Parathyroid adenoma (tissue), 2 donors: ENCODE results near the gene ECSIT.
A peak's percentile ranks its signal among the peaks of the same experiment; 100 is the strongest.

ENCODE experiments used
- H2AFZ ChIP-seq: fragments of 300-600 bp; sonication (generic); one replicate; pipeline ENCODE4 v1.7.0; 2017; ENCODE audit warnings: antibody characterized with exemption, mild to moderate bottlenecking
- H3K27ac ChIP-seq: fragments of 300-600 bp; sonication (generic); one replicate; pipeline ENCODE4 v1.7.0; 2017
- H3K27me3 ChIP-seq: fragments of 300-600 bp; sonication (generic); one replicate; pipeline ENCODE4 v1.7.0; 2017; ENCODE audit warnings: low read length; ENCODE audit not compliant: control insufficient read depth, insufficient read depth
- H3K36me3 ChIP-seq: fragments of 300-600 bp; sonication (generic); one replicate; pipeline ENCODE4 v1.7.0; 2017; ENCODE audit warnings: low read length; ENCODE audit not compliant: control insufficient read depth, insufficient read depth
- H3K4me1 ChIP-seq: fragments of 300-600 bp; sonication (generic); one replicate; pipeline ENCODE4 v1.7.0; 2017; ENCODE audit warnings: control low read depth
- H3K4me2 ChIP-seq: fragments of 300-600 bp; sonication (generic); one replicate; pipeline ENCODE4 v1.7.0; 2017; ENCODE audit warnings: low read length
- H3K4me3 ChIP-seq: fragments of 300-600 bp; sonication (generic); one replicate; pipeline ENCODE4 v1.7.0; 2017; ENCODE audit warnings: low read depth, low read length
- H3K79me2 ChIP-seq: fragments of 300-600 bp; sonication (generic); one replicate; pipeline ENCODE4 v1.7.0; 2017; ENCODE audit warnings: control low read depth
- H3K9ac ChIP-seq: fragments of 300-600 bp; sonication (generic); one replicate; pipeline ENCODE4 v1.7.0; 2017; ENCODE audit warnings: mild to moderate bottlenecking
- H3K9me3 ChIP-seq: fragments of 300-600 bp; sonication (generic); one replicate; pipeline ENCODE4 v1.7.0; 2017; ENCODE audit warnings: low read length; ENCODE audit not compliant: control insufficient read depth
- TF ChIP-seq, protein P1 (sequence below): fragments of 300-600 bp; sonication (generic); IDR thresholded peaks from one replicate; pipeline ENCODE4 v1.7.0; 2017; ENCODE audit warnings: antibody characterized with exemption, mild to moderate bottlenecking
- donor health status: primary hyperparathyroidism.

ECSIT gene

GRCh38 chr19:11507370-11508078 is 21.4 kb downstream of the ECSIT start:
- Histone ChIP-seq H2AFZ (no peak overlapping the region), H3K9me3 (no peaks in the 10 kb centered on the region), H3K4me2 (no peak overlapping the region), H3K27me3 (no peaks in the 10 kb centered on the region), H3K79me2 (no peaks in the 10 kb centered on the region), H3K4me3 (no peak overlapping the region), H3K4me1 (no peaks in the 10 kb centered on the region), H3K36me3 (no peaks in the 10 kb centered on the region), H3K9ac (no peak overlapping the region), H3K27ac (no peak overlapping the region)
- TF ChIP-seq, protein P1, sequence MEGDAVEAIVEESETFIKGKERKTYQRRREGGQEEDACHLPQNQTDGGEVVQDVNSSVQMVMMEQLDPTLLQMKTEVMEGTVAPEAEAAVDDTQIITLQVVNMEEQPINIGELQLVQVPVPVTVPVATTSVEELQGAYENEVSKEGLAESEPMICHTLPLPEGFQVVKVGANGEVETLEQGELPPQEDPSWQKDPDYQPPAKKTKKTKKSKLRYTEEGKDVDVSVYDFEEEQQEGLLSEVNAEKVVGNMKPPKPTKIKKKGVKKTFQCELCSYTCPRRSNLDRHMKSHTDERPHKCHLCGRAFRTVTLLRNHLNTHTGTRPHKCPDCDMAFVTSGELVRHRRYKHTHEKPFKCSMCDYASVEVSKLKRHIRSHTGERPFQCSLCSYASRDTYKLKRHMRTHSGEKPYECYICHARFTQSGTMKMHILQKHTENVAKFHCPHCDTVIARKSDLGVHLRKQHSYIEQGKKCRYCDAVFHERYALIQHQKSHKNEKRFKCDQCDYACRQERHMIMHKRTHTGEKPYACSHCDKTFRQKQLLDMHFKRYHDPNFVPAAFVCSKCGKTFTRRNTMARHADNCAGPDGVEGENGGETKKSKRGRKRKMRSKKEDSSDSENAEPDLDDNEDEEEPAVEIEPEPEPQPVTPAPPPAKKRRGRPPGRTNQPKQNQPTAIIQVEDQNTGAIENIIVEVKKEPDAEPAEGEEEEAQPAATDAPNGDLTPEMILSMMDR: no peak

- no peak overlapping the region for H3K27ac ChIP-seq
- H3K79me2 ChIP-seq: no peaks in the 10 kb centered on the region
- H3K4me1 ChIP-seq: no peaks in the 10 kb centered on the region
- TF ChIP-seq, protein P1: no peak
- no peaks in the 10 kb centered on the region for H3K27me3 ChIP-seq
- no peak overlapping the region for H3K4me2 ChIP-seq
- H3K9me3 ChIP-seq: no peaks in the 10 kb centered on the region
- no peaks in the 10 kb centered on the region for H3K36me3 ChIP-seq
- no peak overlapping the region for H2AFZ ChIP-seq
- no peak overlapping the region for H3K4me3 ChIP-seq
- H3K9ac ChIP-seq: no peak overlapping the region
Measured at GRCh38 chr19:11506967-11507366, 22.0 kb downstream of the ECSIT start.

DNA sequence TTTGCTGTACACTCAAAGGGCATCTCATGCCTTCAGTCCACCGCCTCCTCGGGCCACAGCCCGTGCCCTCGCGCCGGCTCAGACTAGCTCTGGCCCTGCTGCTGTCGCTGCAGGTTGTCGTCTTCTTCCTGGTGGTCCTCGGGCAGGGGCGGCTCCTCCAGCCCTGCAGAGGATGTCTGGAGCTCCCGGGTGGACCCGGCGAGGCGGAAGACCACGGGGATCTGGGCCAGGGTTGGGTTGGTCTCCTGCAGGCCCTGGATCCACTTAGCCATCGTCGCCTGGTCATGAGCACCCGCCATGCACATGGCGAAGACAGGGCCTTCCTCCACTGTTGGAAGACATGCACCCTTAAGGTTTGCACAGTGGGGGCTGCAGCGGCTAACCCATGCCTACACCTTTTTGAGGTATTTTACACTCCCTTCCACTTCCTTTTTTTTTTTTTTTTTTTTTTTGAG is 22.8 kb downstream of the ECSIT start:
- Histone ChIP-seq H2AFZ (peak overlapping the region; percentile 86), H3K27me3 (no peaks in the 10 kb centered on the region), H3K4me1 (no peaks in the 10 kb centered on the region), H3K9me3 (no peaks in the 10 kb centered on the region), H3K27ac (peak overlapping the region; percentile 88), H3K4me3 (peak overlapping the region; percentile 86), H3K4me2 (peak overlapping the region; percentile 94), H3K36me3 (no peaks in the 10 kb centered on the region), H3K79me2 (no peaks in the 10 kb centered on the region), H3K9ac (peak overlapping the region; percentile 56)
- TF ChIP-seq, protein P1: no peak

GRCh38 chr19:11505504-11506100 is 23.3 kb downstream of the ECSIT start, which contains the start of gene ZNF653:
Gene ZNF653, minus strand, starts transcription at chr19:11505839. Its CDS starts 53 bp downstream, at chr19:11505786.
- H3K27me3 ChIP-seq: no peaks in the 10 kb centered on the region
- no peaks in the 10 kb centered on the region for H3K9me3 ChIP-seq
- peak within 1 kb of the TSS; percentile 56 for H3K9ac ChIP-seq
- H3K4me1 ChIP-seq: no peaks in the 10 kb centered on the region
- peak within 1 kb of the TSS; percentile 88 for H3K27ac ChIP-seq
- peak within 1 kb of the TSS; percentile 86 for H3K4me3 ChIP-seq
- peak within 1 kb of the TSS; percentile 94 for H3K4me2 ChIP-seq
- H2AFZ ChIP-seq: peak within 1 kb of the TSS; percentile 86
- H3K36me3 ChIP-seq: no peaks in the 10 kb centered on the region
- no peaks in the 10 kb centered on the region for H3K79me2 ChIP-seq
- TF ChIP-seq, protein P1: no peak
